Sigmoid colon (tissue), 7 donors: ENCODE results near the gene PRR20G. TPM values are rescaled to one million over a fixed set of nuclear protein-coding genes. Genes with fewer than 3 reads are reported as not detected.

Experiments used
- DNase-seq: peaks from one replicate; pipeline ENCODE4 v3.0.0-alpha.2; 2019
- H3K27ac ChIP-seq, 4 donors: fragments of 200-600 bp; sonication (generic); one replicate each; pipeline ENCODE4 v1.5.1; 2016 to 2019; ENCODE audit warnings: mild to moderate bottlenecking in 1 of 4
- H3K27me3 ChIP-seq, 3 donors: fragments of 200-600 bp; sonication (generic); one replicate each; pipeline ENCODE4 v1.5.1; 2019; ENCODE audit warnings: mild to moderate bottlenecking in 1 of 3
- H3K36me3 ChIP-seq, 4 donors: fragments of 200-600 bp; sonication (generic); one replicate each; pipeline ENCODE4 v1.5.1; 2016 to 2019
- H3K4me1 ChIP-seq, 4 donors: fragments of 200-600 bp; sonication (generic); one replicate each; pipeline ENCODE4 v1.5.1; 2017 to 2019
- H3K4me3 ChIP-seq, 4 donors: fragments of 200-600 bp; sonication (generic); one replicate each; pipeline ENCODE4 v1.5.1; 2017 to 2019; ENCODE audit warnings: mild to moderate bottlenecking in 2 of 4, moderate library complexity in 1 of 4
- H3K9me3 ChIP-seq, 4 donors: fragments of 200-600 bp in 3 of 4; sonication (generic) in 3 of 4; one replicate each; pipeline versions ENCODE4 v1.5.1 to v1.6.1; 2013 to 2019
- CTCF ChIP-seq, 4 experiments: fragments of 450-650 bp in 3 of 4; fragments of 200-600 bp in 1 of 4; IDR thresholded peaks; one replicate each; pipeline ENCODE4 v1.5.1; 2016 to 2019; ENCODE audit warnings: antibody characterized with exemption in 4 of 4, mild to moderate bottlenecking in 3 of 4, moderate library complexity in 2 of 4
- EP300 ChIP-seq, 4 donors: sonication (generic); formaldehyde crosslinking; IDR thresholded peaks; one replicate each; pipeline ENCODE4 v1.6.1; 2017; ENCODE audit warnings: antibody characterized with exemption in 4 of 4
- POLR2A ChIP-seq, 2 donors: fragments of 450-650 bp; IDR thresholded peaks; one replicate each; pipeline ENCODE4 v1.6.1; 2016; ENCODE audit warnings: antibody characterized with exemption in 2 of 2, mild to moderate bottlenecking in 2 of 2, moderate library complexity in 2 of 2
- POLR2AphosphoS5 ChIP-seq, 4 donors: sonication (generic); formaldehyde crosslinking; IDR thresholded peaks; one replicate each; pipeline ENCODE4 v1.6.1; 2017; ENCODE audit warnings: antibody characterized with exemption in 4 of 4
- WGBS, 2 donors: extraction: QIAGEN DNeasy Blood & Tissue Kit; methylation state at CpG; one replicate each; pipeline ENCODE4 v1.1.7; 2013; 5-methylcytosine and 5-hydroxymethylcytosine counted together
- intact Hi-C: fragments of 100-400 bp; cut with DNase I; formaldehyde crosslinking; loops from one replicate; pipeline ENCODE4 v1.15.1; 2023
- polyA plus RNA-seq, 3 donors: library from polyadenylated mRNA; stranded (reverse); fragments of 200-250 nt; gene quantifications; one replicate each; pipeline ENCODE4 v1.2.3, GENCODE V29; 2013
- total RNA-seq, 4 donors: library from RNA; depleted of rRNA; stranded (reverse); fragments of >200 nt; gene quantifications; one replicate each; pipeline ENCODE4 v1.1.0, GENCODE V29; 2016
- donor health status: healthy with polysubstance abuse.
- donor health status: Bipolar disorder and iron deficiency.
- donor health status: healthy.

PRR20G gene
- total and polyA plus RNA-seq, 7 donors: not detected

GRCh38 chr3:127289706-127290575 lies 2.1 kb upstream of the PRR20G start:
- 84 to 85% methylated on average over 4 of the region's 4 CpGs for WGBS, 2 donors

GRCh38 chr3:127288921-127289705 lies 1.3 kb upstream of the PRR20G start:
- H3K27me3 ChIP-seq: no peaks in the 10 kb centered on the region
- intact Hi-C loops: no loop called here
- no peak for TF ChIP-seq CTCF (IDR thresholded peaks at IDR 0.05)
- TF ChIP-seq POLR2AphosphoS5 (IDR thresholded peaks at IDR 0.05): no peak
- no peak for TF ChIP-seq POLR2A (IDR thresholded peaks at IDR 0.05)
- TF ChIP-seq EP300 (IDR thresholded peaks at IDR 0.05): no peak
- no peaks in the 10 kb centered on the region for H3K36me3 ChIP-seq
- H3K4me3 ChIP-seq: no peak overlapping the region
- H3K9me3 ChIP-seq: peaks cover 0 to 5% (median 0%) of the 10 kb centered on the region in 4 donors
- no peaks in the 10 kb centered on the region for H3K4me1 ChIP-seq
- no peak for DNase-seq
- no peak overlapping the region for H3K27ac ChIP-seq
- 86 to 90% methylated on average over 23 of the region's 23 CpGs for WGBS, 2 donors

More at GRCh38 chr3:127289706-127290575, 2.1 kb upstream of the PRR20G start:
- H3K4me3 ChIP-seq: no peak overlapping the region
- H3K4me1 ChIP-seq: no peaks in the 10 kb centered on the region
- TF ChIP-seq EP300 (IDR thresholded peaks at IDR 0.05): no peak
- no peak for TF ChIP-seq CTCF (IDR thresholded peaks at IDR 0.05)
- TF ChIP-seq POLR2AphosphoS5 (IDR thresholded peaks at IDR 0.05): no peak
- no peak for TF ChIP-seq POLR2A (IDR thresholded peaks at IDR 0.05)
- no peaks in the 10 kb centered on the region for H3K27me3 ChIP-seq
- DNase-seq: no peak
- intact Hi-C loops: no loop called here
- no peaks in the 10 kb centered on the region for H3K36me3 ChIP-seq
- H3K9me3 ChIP-seq: peaks cover 0 to 5% (median 0%) of the 10 kb centered on the region in 4 donors
- no peak overlapping the region for H3K27ac ChIP-seq

GRCh38 chr3:127288343-127288742 lies 497 bp upstream of the PRR20G start:
- Histone ChIP-seq H3K27ac (no peak overlapping the region), H3K36me3 (no peaks in the 10 kb centered on the region), H3K4me1 (no peaks in the 10 kb centered on the region), H3K9me3 (peaks cover 0 to 5% (median 0%) of the 10 kb centered on the region in 4 donors), H3K4me3 (no peak overlapping the region), H3K27me3 (no peaks in the 10 kb centered on the region)
- 93 to 94% methylated on average over 17 of the region's 17 CpGs for WGBS, 2 donors
- intact Hi-C loops: no loop called here
- TF ChIP-seq POLR2A (IDR thresholded peaks at IDR 0.05) (no peak), EP300 (IDR thresholded peaks at IDR 0.05) (no peak), CTCF (IDR thresholded peaks at IDR 0.05) (no peak), POLR2AphosphoS5 (IDR thresholded peaks at IDR 0.05) (no peak)
- DNase-seq: no peak

GRCh38 chr3:127286571-127287140 lies 1.2 kb downstream of the PRR20G start:
- H3K4me1 ChIP-seq: no peaks in the 10 kb centered on the region
- no peaks in the 10 kb centered on the region for H3K36me3 ChIP-seq
- no peak for DNase-seq
- no peaks in the 10 kb centered on the region for H3K27me3 ChIP-seq
- 57 to 76% methylated on average over 9 of the region's 9 CpGs for WGBS, 2 donors
- H3K27ac ChIP-seq: no peak overlapping the region
- no peak overlapping the region for H3K4me3 ChIP-seq
- H3K9me3 ChIP-seq: peaks cover 0 to 5% (median 0%) of the 10 kb centered on the region in 4 donors
- intact Hi-C loops: no loop called here
- no peak for TF ChIP-seq POLR2A (IDR thresholded peaks at IDR 0.05)
- no peak for TF ChIP-seq CTCF (IDR thresholded peaks at IDR 0.05)
- TF ChIP-seq EP300 (IDR thresholded peaks at IDR 0.05): no peak
- TF ChIP-seq POLR2AphosphoS5 (IDR thresholded peaks at IDR 0.05): no peak
